GM20431 (cell line): ENCODE results near the gene MMP24.

Experiments used
- in situ Hi-C: fragments of 300-500 bp; cut with MseI, MboI; formaldehyde crosslinking; loops from one replicate; pipeline ENCODE4 v1.15.0; 2020; ENCODE audit warnings: low sequenced_read_pairs; ENCODE audit not compliant: unreplicated experiment

Gene MMP24

GRCh38 chr20:35215066-35215956 is 11.2 kb upstream of the MMP24 start:
- in situ Hi-C loops: loop anchor here (25.0 kb wide), 2 partner anchors 103 to 353 kb away; partner anchors contain the start of gene GGT7

- in situ Hi-C loops: loop anchor here (25.0 kb wide), 2 partner anchors 104 to 354 kb away; partner anchors contain the start of gene GGT7
Observed at GRCh38 chr20:35216541-35216940, 9.9 kb upstream of the MMP24 start.

GRCh38 chr20:35223941-35224340 is 2.5 kb upstream of the MMP24 start:
- in situ Hi-C loops: loop anchor here (25.0 kb wide), 2 partner anchors 112 to 362 kb away; partner anchors contain the start of gene GGT7

- in situ Hi-C loops: loop anchor here (25.0 kb wide), 2 partner anchors 112 to 362 kb away; partner anchors contain the start of gene GGT7
Observed at GRCh38 chr20:35224536-35224935, 2.0 kb upstream of the MMP24 start.

- in situ Hi-C loops: no loop called here
Observed at GRCh38 chr20:35225319-35226125, 968 bp upstream of the MMP24 start.

GRCh38 chr20:35226884-35227681 is 593 bp downstream of the MMP24 start:
- in situ Hi-C loops: no loop called here

- in situ Hi-C loops: no loop called here
Observed at GRCh38 chr20:35232575-35232974, 6.1 kb downstream of the MMP24 start.

- in situ Hi-C loops: no loop called here
Observed at GRCh38 chr20:35235881-35236280, 9.4 kb downstream of the MMP24 start.

- in situ Hi-C loops: no loop called here
Observed at GRCh38 chr20:35237486-35237885, 11.0 kb downstream of the MMP24 start.

GRCh38 chr20:35238170-35238569 is 11.7 kb downstream of the MMP24 start:
- in situ Hi-C loops: no loop called here

GRCh38 chr20:35238735-35239134 is 12.2 kb downstream of the MMP24 start:
- in situ Hi-C loops: no loop called here

GRCh38 chr20:35240083-35240810 is 13.8 kb downstream of the MMP24 start:
- in situ Hi-C loops: no loop called here

GRCh38 chr20:35240811-35241293 is 14.4 kb downstream of the MMP24 start:
- in situ Hi-C loops: no loop called here

GRCh38 chr20:35243317-35243716 is 16.8 kb downstream of the MMP24 start:
- in situ Hi-C loops: no loop called here

- in situ Hi-C loops: no loop called here
Observed at GRCh38 chr20:35243986-35244385, 17.5 kb downstream of the MMP24 start.

GRCh38 chr20:35246723-35247122 is 20.2 kb downstream of the MMP24 start:
- in situ Hi-C loops: no loop called here

GRCh38 chr20:35248641-35249475 is 22.4 kb downstream of the MMP24 start:
- in situ Hi-C loops: no loop called here

GRCh38 chr20:35251613-35251940 is 25.1 kb downstream of the MMP24 start:
- in situ Hi-C loops: no loop called here
